DLD1 (cell line): ENCODE results near the gene LIG4.

Experiments used
- in situ Hi-C: cut with HindIII; loops from 2 replicates; pipeline ENCODE4 v1.10.0; 2017; ENCODE audit warnings: low sequenced_read_pairs

Gene LIG4

DNA sequence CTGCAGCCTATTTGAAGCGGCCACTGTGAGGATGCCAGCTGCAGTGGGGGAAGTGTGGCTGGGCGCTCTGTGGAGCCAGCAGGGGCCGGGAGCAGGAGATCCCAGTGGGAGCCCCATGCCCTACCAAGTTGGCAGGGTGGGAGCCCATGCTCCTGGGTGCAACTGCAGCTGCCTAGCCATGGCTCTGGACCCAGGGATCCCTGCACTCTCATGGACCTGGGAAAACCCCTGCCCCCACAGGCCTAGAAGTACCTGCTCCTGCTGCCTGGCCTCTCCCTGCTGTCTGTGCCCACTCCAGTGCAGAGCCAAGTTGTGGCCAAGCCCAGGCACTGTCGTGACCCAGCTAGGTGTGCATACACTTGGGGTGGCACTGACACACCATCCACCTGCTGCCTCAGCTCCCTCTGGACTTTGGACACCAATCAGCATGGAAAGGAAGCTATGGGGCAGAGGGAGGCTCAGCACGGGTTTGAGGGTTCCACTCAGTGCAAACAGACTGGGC lies 20.9 kb downstream of the LIG4 start:
- in situ Hi-C loops = no loop called here

- in situ Hi-C loops = no loop called here
Measured at GRCh38 chr13:108193806-108194205, 21.5 kb downstream of the LIG4 start.

- in situ Hi-C loops = no loop called here
Measured at GRCh38 chr13:108190897-108191296, 24.4 kb downstream of the LIG4 start.

DNA sequence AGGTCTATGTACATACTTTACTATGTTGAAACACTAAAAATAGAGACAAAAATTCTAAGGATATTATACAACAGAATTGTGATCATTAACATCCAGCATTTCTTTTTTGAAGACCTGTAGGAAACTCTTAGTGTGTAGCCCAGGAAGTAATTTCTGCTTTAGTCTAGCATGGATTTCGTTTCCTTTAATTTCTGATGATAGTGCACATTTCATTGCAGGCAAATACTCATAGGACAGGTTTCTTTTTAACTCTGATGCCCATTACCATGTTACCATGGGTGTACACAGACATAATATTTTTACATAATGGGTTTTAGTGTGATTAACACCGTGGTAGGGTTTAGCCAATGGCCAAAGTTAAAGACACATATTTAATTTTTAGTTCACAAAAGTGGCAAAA lies 27.1 kb downstream of the LIG4 start:
- in situ Hi-C loops = no loop called here

DNA sequence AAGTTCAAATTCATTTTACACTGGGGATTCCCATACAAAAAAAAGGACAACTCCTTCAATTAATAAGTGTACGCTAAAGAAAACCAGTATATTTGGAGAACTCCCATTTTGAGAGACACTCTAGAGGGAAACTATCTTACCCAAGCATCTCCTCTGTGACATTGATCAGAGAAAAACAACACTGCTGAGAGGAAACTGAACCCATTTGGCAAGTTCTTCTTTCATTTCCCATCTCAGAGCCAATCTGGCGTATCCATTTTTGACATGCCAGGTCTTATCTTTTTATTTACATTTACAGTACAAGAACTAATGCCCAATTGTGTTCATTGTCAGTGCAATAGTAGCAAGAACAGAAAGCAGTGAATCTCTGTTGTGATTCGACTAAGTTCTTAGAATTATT lies 30.1 kb downstream of the LIG4 start:
- in situ Hi-C loops = no loop called here

DNA sequence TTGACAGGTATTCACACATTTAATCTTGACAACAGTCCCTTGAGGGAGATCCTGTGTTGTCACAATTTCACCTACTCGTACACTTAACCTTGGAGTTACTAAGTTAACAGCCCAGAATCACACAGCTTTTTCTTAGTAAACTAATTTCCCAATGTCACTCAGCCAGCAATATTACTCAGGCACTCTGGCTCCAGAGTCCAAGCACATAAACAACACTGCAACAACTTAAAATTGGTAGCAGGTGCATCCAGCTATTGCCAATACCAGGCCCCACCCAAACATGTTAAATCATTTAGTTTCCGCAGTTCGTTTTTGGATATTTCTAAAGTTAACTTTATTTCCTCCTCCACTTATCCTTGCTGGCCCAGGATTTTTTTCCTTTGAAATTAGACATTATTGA lies 32.7 kb downstream of the LIG4 start:
- in situ Hi-C loops = no loop called here

DNA sequence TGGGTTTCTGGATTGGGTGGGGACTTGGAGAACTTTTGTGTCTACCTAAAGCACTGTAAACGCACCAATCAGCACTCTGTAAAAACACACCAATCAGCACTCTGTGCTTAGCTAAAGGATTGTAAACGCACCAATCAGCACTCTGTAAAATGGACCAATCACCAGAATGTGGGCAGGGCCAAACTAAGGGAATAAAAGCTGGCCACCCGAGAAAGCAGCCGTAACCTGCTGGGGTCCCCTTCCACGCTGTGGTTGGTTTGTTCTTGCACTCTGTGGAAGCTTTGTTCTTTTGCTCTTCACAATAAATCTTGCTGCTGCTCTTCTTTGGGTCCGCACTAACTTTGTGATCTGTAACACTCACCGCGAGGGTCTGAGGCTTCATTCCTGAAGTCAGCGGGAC lies 37.3 kb downstream of the LIG4 start:
- in situ Hi-C loops = no loop called here

- in situ Hi-C loops = no loop called here
Measured at GRCh38 chr13:108176685-108177274, 38.6 kb downstream of the LIG4 start.

DNA sequence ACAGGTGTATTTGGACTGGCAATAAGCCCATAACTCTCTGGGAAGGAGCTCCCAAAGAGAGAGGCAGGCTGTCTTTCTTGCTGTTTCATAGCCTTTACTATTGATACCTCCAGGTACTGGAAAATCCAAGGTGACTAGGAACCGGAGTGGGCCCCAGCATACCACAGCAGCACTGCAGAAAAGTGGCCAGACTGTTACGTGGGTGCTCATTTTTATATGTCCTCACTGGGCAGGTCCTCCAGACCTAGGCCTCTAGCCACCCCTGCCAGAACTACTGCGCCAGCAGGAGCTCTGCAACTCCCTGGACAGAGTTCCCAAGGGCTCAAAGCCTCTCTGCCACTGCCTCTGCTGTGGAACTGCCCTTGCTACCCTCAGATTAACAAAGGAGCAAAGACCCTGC lies 46.4 kb downstream of the LIG4 start:
- in situ Hi-C loops = no loop called here

DNA sequence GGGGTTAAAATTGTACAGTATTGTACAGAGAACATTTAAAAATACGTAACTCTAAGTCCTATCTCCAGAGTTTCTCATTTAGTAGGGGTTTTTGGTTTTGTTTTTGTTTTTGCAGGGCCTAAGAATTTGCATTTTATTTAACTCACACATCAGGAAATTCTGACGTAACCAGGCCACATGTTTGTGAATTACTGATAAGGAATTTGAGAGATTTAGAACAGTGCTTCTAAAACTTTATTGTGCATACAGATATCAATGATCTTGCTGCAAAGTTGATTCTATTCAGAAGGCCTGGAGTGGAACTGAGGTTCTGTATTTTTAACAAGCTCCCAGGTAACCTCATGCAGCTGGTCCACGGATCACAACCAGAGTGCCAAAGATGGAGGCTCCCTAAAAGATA lies 49.3 kb downstream of the LIG4 start:
- in situ Hi-C loops = no loop called here

DNA sequence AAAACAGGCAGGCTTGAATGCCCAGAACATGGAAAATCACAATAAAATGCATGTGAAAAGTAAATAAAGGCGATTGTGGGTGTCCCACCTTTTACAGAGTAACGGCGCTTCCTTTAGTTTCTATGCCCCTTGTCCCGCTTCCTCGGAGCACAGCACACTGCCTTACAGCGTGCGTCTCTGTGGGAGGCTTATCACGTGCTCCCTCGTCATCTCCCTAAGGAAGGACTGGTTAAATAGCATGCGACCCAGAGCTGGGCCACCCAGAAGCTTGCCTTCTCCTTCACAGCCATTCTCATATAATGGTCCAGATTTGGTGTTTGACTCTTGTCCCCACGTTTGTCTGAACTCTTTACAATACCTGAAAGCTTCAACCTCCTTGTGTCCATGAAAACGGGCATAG lies 56.6 kb downstream of the LIG4 start:
- in situ Hi-C loops = no loop called here
